ENCODE measurements around the gene YAF2.

GRCh38 chr12:42216737-42217136 lies 21.3 kb downstream of the YAF2 start:
- TF ChIP-seq POLR2AphosphoS5 (IDR thresholded peaks at IDR 0.05), result no peak
- no peak for TF ChIP-seq POLR2A (IDR thresholded peaks at IDR 0.05)
- no peak for TF ChIP-seq CTCF (IDR thresholded peaks at IDR 0.05)
- no peak for TF ChIP-seq EP300 (IDR thresholded peaks at IDR 0.05; ENCODE audit: low read depth)

Data from transverse colon (tissue), 4 donors.